Measurements from ENCODE around the gene LMO2. TPM values are rescaled to one million over a fixed set of nuclear protein-coding genes. Genes with fewer than 3 reads are reported as not detected.

LMO2 gene
- total and polyA plus RNA-seq, 2 donors (not counting 3 experiments of a cell fraction or from before 2014, with no cell fraction given): 60.4 to 66.8 TPM

- intact Hi-C loops (cut with micrococcal nuclease): no loop called here
- Histone ChIP-seq H3K4me3 (replicated peaks in 1 of 3; ENCODE audit: insufficient read depth in 1 of 3, low read depth in 1 of 3, low read length in 3 of 3) (no peak overlapping the region), H3K36me3 (ENCODE audit: control insufficient read depth in 2 of 2, extremely low read depth in 1 of 2, insufficient read depth in 2 of 2, low read length in 2 of 2) (no peaks in the 10 kb centered on the region), H3K27me3 (ENCODE audit: control insufficient read depth in 2 of 2, insufficient read depth in 2 of 2, low read length in 2 of 2) (no peaks in the 10 kb centered on the region), H3K9me3 (replicated peaks; ENCODE audit: control insufficient read depth, insufficient read depth, low read length) (no peaks in the 10 kb centered on the region), H3K27ac (ENCODE audit: insufficient read depth, low read depth, low read length) (no peak overlapping the region), H3K9me1 (replicated peaks; ENCODE audit: control insufficient read depth, extremely low read depth, insufficient read depth, low read length) (no peaks in the 10 kb centered on the region), H3K9ac (replicated peaks; ENCODE audit: extremely low read depth, insufficient read depth, low read length) (no peak overlapping the region), H4K20me1 (replicated peaks; ENCODE audit: control insufficient read depth, extremely low read depth, insufficient read depth, low read length) (no peaks in the 10 kb centered on the region), H3K4me1 (ENCODE audit: control insufficient read depth, extremely low read depth, insufficient read depth, low read length) (peaks cover 21% of the 10 kb centered on the region), H3K79me2 (ENCODE audit: control insufficient read depth, insufficient read depth, low read length) (no peaks in the 10 kb centered on the region), H3K4me2 (ENCODE audit: insufficient read depth, low read length) (no peak overlapping the region), H2AFZ (ENCODE audit: low read depth, low read length) (no peak overlapping the region)
- no peak for DNase-seq (ENCODE audit: low read depth, low spot score)
- TF ChIP-seq, protein P1, sequence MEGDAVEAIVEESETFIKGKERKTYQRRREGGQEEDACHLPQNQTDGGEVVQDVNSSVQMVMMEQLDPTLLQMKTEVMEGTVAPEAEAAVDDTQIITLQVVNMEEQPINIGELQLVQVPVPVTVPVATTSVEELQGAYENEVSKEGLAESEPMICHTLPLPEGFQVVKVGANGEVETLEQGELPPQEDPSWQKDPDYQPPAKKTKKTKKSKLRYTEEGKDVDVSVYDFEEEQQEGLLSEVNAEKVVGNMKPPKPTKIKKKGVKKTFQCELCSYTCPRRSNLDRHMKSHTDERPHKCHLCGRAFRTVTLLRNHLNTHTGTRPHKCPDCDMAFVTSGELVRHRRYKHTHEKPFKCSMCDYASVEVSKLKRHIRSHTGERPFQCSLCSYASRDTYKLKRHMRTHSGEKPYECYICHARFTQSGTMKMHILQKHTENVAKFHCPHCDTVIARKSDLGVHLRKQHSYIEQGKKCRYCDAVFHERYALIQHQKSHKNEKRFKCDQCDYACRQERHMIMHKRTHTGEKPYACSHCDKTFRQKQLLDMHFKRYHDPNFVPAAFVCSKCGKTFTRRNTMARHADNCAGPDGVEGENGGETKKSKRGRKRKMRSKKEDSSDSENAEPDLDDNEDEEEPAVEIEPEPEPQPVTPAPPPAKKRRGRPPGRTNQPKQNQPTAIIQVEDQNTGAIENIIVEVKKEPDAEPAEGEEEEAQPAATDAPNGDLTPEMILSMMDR (IDR thresholded peaks at IDR 0.05; ENCODE audit: extremely low read depth in 1 of 2, insufficient read depth in 1 of 2, low read depth in 1 of 2, low read length in 2 of 2): no peak
- TF ChIP-seq EZH2 (IDR thresholded peaks at IDR 0.05; ENCODE audit: borderline replicate concordance, low read depth, low read length, severe bottlenecking) (no peak), JUN (IDR thresholded peaks at IDR 0.05; ENCODE audit: borderline replicate concordance, insufficient read depth, insufficient read length, low read depth) (no peak), GATA2 (IDR thresholded peaks at IDR 0.05; ENCODE audit: insufficient read depth, insufficient read length, low read depth, low read length) (no peak), POLR2AphosphoS5 (IDR thresholded peaks at IDR 0.05; ENCODE audit: insufficient read depth, low read depth, low read length) (no peak), MYC (IDR thresholded peaks at IDR 0.05; ENCODE audit: low read depth, low read length) (no peak), FOS (IDR thresholded peaks at IDR 0.05; ENCODE audit: borderline replicate concordance, insufficient read depth, low read length) (no peak), MAX (IDR thresholded peaks at IDR 0.05; ENCODE audit: insufficient read depth, insufficient read length) (no peak), POLR2A (IDR thresholded peaks at IDR 0.05; ENCODE audit: low read depth, low read length) (no peak)
- BruUV-seq (replicated peaks): no TSS peak
- ChIA-PET CTCF (no interaction called here), POLR2A (no interaction called here)
- dilution Hi-C loops (cut with MboI; ENCODE audit: extremely low pct_ligation_motif_present, low sequenced_read_pairs): no loop called here
- no peak for FAIRE-seq
Observed at GRCh38 chr11:33896911-33897310, 5.0 kb upstream of the LMO2 start.

All from endothelial cell of umbilical vein (primary cell).